NCI-H187 (cell line): ENCODE data around the gene CCDC86.

Source experiments
- DNase-seq, 2 experiments: peaks; one replicate each; lab custom pipeline; 2025; lab: John Stamatoyannopoulos, UW

Gene CCDC86

GRCh38 chr11:60891103-60891741 is 49.3 kb downstream of the CCDC86 start:
- DNase-seq, result no peak

DNA sequence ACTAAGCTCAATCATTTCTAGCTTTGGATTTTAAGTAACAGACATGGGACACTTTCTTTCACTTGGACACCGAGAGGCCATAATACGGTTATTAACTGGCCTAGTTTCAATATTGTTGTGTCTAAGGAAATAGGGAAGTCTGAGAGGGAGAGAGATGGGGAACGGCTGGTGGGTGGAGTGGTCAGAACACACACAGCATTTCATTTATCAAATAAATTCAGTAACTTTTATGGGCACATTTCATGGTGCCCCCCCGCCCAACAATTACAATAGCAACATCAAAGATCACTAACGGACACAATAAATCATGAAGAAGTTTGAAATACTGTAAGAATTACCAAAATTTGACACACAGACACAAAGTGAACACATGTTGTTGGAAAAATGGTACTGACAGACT is 53.8 kb downstream of the CCDC86 start:
- no peak for DNase-seq

- no peak for DNase-seq
These were observed 55.6 kb downstream of the CCDC86 start for GRCh38 chr11:60897496-60897895.

DNA sequence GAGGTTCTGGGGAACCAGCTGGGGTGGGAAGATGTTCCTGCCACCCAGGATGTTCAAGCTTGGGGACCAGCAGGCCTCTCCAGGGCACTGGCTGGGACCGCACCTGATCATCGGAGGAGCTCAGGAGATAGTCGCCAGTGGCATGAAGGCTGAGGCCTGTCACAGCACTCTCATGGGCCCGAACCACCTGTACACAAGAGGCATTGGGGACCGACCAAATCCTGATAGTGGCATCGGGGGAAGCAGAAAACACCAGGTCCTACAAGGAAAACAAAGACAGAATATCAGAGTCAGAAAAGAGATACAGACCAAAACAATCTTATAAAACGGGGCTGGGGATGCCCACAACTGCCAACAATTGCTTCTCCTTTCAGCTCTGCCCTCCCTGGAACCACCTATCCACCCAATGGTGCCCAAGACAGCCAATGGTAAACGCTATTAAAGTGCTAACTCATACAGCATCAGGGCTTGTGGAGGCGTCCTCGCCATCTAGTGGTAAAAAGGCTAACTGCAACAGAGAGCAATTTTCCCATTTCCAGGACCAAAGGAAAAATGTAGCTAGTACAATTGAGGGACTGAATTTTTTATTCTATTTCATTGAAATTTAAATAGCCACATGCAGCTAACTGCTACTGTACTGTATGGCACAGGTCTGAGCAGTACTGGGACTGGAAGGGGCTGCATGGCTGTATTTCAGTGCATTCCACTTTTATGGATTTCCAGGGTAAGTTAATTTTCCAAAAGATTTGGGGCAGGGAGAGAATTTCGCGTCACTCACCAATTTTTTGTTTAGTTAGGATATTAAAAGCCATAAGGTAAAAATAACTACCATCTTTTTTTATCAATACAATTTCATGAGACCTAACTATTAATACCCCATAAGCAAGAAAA is 57.4 kb downstream of the CCDC86 start:
- DNase-seq, result peak in 1 of 2 experiments; percentile 14

DNA sequence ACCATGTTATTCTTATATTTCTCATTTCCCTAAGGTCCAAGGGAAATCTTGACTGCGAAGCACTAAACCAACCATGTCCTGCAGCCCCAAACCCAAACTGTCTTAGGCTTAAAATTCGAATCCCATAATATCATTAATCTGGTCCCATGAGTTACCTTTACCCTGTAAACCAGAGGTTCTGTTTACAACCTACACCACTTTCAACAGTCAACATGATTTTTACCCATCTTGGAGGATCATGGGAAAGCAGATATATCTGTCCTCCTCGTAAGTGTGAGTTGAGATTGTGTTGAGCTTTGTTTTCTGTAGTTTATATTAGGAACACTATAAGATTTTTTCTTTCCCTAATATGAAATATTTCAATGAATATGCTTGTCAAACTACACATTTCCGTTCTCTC is 58.1 kb downstream of the CCDC86 start:
- no peak for DNase-seq
